Stimulated activated naive CD8-positive, alpha-beta T cell treated with anti-CD3 and anti-CD28 coated beads, Interleukin-15, amount 100 ng/mL, for 72 hours (primary cell): ENCODE results near the gene MOB2.

Experiments
- ATAC-seq: fragments of 150-1000 bp; cut with Tn5 transposase; 2 replicates; pipeline ENCODE4 v1.10.0; 2021; ENCODE audit warnings: mild to moderate bottlenecking, moderate library complexity
- DNase-seq, 2 donors: peaks; one replicate each; pipeline ENCODE4 v3.0.0; 2021 to 2022
- H3K27ac Mint-ChIP-seq, 2 donors: one replicate each; pipeline ENCODE4 v1.8.0; 2022; ENCODE audit warnings: mild to moderate bottlenecking in 2 of 2, mixed read lengths in 2 of 2, moderate library complexity in 2 of 2
- H3K27me3 Mint-ChIP-seq: one replicate; pipeline ENCODE4 v1.8.0; 2022; ENCODE audit warnings: mixed read lengths
- H3K4me1 Mint-ChIP-seq: one replicate; pipeline ENCODE4 v1.8.0; 2022; ENCODE audit warnings: mild to moderate bottlenecking, mixed read lengths
- H3K4me3 Mint-ChIP-seq, 2 donors: one replicate each; pipeline ENCODE4 v1.8.0; 2022; ENCODE audit warnings: mild to moderate bottlenecking in 2 of 2, mixed read lengths in 2 of 2, moderate library complexity in 1 of 2
- H3K9me3 Mint-ChIP-seq, 2 donors: one replicate each; pipeline ENCODE4 v1.8.0; 2022; ENCODE audit warnings: mixed read lengths in 2 of 2

MOB2 gene

DNA sequence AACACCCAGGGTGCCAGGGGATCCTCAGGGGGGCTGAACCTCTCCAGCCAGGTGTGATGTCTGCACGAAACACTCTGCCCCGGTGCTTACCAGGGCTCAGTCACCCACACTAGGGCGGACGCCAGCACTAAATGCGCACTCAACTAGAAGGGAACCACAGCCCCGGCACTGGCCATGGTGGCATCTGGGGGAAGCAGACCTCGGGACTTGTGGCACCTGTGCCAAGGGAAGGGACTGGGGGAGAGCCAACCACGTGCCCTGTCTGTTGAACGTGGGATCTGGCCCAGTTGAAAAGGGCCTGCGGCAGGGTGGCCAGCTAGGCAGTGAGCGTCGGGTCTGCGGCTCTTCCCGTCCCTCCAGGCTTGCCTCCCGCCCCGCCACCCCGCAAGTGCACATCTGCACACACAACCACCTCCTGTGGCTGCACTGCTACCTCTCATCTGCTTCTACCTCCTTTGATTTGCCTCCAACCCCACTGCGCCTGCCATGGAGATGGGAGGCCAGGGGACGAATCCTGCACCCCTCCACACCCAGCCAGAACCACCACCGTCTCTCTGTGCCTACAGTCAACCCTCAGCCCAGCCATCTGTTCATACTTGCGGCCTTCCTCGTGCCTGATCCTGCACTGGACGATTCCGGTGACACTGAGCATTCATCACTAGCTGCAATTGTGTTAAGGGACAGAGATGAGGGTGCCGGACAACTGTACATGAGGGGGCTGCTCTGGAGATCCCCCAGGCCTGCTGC, 15.0 kb upstream of the MOB2 start:
- no peaks in the 10 kb centered on the region for H3K27me3 Mint-ChIP-seq
- peaks cover 69% of the 10 kb centered on the region for H3K4me1 Mint-ChIP-seq
- no peak for ATAC-seq
- H3K4me3 Mint-ChIP-seq = no peak overlapping the region
- no peak for DNase-seq
- peak overlapping the region in 1 of 2 donors; percentile 76 for H3K27ac Mint-ChIP-seq
- H3K9me3 Mint-ChIP-seq = no peaks in the 10 kb centered on the region

DNA sequence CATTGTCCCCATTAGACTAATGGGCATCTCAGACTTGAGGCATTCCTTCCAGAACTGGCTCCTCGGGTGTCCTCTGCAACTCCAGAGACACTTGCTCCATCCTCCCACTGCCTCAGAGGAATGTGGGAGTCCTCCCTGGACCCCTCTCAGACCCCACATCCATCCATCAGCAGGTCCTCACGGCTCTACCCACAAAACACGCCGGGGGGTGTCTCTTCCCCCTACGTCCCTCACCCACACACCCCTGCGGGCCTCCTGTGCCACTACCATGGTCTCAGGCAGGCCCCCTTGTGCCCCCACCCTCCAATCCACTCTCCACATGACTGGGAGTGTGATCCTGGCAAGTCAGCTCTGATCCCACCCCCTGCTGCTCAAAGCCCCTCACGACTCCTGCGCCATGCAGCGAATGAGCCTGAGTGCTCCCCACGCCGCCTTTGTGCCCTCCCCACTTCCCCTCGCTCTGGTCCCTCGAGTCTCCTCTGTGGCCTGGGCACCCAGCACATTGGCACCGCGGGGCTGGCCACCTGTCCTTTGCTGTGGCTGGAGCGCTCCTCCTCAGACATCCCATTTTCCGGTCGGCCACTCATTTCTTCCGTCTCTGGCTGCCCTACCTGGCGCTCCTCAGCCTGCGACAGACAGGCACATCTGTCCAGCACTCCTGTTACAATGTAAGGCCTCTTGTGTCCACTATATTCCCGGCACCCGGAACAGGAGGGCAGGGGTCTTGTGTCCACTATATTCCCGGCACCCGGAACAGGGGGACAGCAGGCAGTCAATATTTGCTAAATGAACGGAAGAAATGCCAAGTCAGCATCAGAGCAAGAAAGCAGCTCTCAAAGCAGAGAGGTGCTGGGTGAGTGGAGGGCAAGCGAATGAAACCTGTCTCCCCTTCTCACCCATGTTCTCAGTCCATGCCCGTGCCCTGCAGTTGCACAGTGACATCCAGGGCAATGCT, 14.2 kb upstream of the MOB2 start:
- Mint-ChIP-seq H3K4me3 (no peak overlapping the region), H3K27me3 (no peaks in the 10 kb centered on the region), H3K4me1 (peaks cover 73% of the 10 kb centered on the region), H3K9me3 (no peaks in the 10 kb centered on the region), H3K27ac (no peak overlapping the region)
- no peak for ATAC-seq
- no peak for DNase-seq

DNA sequence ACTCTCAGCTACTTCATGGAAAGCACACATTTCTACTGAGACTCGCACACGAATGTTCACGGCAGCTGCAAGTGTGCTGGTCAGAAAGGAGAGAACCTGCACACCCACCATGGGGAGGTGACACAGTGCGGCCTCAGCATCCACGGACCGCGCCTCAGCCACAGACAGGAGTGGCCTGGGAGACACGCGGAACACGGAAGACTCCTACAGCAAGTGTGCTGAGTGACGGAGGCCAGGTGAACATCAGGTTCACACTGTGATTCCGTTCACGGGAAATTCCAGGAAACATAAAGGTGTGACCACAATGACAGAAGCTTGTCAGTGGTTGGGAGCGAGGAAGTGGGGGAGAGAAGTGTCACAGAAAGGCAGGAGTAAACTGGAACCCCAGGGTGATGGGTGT, 13.3 kb upstream of the MOB2 start:
- H3K27me3 Mint-ChIP-seq = no peaks in the 10 kb centered on the region
- DNase-seq = no peak
- H3K9me3 Mint-ChIP-seq = no peaks in the 10 kb centered on the region
- peaks cover 73% of the 10 kb centered on the region for H3K4me1 Mint-ChIP-seq
- no peak for ATAC-seq
- no peak overlapping the region for H3K4me3 Mint-ChIP-seq
- H3K27ac Mint-ChIP-seq = no peak overlapping the region

DNA sequence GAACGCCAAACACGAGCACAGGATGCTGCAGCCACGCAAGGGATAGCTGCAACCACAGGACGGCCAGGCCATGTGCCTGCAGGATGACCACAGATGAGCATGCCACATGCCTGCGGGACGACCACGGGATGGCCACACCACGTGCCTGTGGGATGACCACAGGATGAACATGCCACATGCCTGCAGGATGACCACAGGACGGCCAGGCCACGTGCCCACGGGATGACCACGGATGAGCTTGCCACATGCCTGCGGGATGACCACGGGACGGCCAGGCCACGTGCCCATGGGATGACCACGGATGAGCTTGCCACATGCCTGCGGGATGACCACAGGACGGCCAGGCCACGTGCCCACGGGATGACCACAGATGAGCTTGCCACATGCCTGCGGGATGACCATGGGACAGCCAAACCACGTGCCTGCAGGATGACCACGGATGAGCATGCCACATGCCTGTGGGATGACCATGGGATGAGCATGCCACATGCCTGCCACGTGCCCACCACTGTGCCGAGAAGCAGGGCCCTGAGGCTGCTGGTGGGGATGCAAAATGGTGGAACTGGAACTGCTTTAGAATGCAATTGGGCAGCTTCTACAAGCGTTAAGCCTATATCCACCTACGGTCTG, 12.8 kb upstream of the MOB2 start:
- Mint-ChIP-seq H3K27ac (no peak overlapping the region), H3K4me1 (peaks cover 73% of the 10 kb centered on the region)
- no peak for DNase-seq

DNA sequence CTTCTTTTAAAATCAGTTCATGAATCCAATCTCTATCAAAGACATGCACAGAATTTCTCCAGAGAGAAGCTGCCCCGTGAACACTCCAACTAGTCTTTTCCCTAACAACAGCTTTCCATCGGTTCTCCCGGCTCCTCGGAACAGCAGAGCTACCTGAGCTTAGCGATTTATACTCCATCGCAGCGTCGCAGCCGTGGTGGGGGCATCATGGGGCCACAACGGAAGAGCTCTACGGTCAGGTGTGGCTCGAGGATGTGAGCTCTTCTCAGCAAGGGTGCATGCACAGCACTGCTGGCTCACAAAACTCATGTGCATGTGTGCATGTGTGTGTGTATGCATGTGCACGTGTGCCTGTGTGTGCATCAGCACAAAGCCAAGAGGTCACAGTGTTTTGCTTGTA, 11.7 kb upstream of the MOB2 start:
- DNase-seq (no peak), ATAC-seq (no peak)
- Mint-ChIP-seq H3K9me3 (no peaks in the 10 kb centered on the region), H3K27me3 (no peaks in the 10 kb centered on the region), H3K4me3 (no peak overlapping the region), H3K27ac (no peak overlapping the region), H3K4me1 (peaks cover 72% of the 10 kb centered on the region)

More for the DNA sequence above, 12.8 kb upstream of the MOB2 start:
- ATAC-seq = no peak
- Mint-ChIP-seq H3K4me3 (no peak overlapping the region), H3K27me3 (no peaks in the 10 kb centered on the region), H3K9me3 (no peaks in the 10 kb centered on the region)

DNA sequence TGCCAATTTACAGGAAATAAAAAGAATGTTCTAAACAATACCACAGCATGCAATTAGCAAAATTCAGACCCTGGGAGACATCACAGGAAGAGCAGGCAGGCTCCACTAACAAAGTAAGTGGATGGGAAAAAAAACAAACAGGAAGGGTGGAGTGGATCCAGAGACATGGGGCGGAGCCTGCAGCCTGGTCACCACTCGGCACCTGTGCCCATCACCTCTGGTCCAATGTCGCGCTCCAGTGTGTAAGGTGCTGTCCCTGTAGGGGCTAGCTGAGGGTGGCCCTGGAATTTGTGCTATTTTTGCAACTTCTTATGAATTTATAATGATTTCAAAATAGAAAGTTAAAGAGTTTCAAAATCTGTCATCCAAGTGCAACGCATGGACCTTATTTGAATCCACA, 11.0 kb upstream of the MOB2 start:
- Mint-ChIP-seq H3K27ac (peak overlapping the region in 1 of 2 donors; percentile 2), H3K9me3 (no peaks in the 10 kb centered on the region), H3K4me3 (no peak overlapping the region), H3K4me1 (peaks cover 71% of the 10 kb centered on the region), H3K27me3 (no peaks in the 10 kb centered on the region)
- no peak for ATAC-seq
- DNase-seq = no peak

DNA sequence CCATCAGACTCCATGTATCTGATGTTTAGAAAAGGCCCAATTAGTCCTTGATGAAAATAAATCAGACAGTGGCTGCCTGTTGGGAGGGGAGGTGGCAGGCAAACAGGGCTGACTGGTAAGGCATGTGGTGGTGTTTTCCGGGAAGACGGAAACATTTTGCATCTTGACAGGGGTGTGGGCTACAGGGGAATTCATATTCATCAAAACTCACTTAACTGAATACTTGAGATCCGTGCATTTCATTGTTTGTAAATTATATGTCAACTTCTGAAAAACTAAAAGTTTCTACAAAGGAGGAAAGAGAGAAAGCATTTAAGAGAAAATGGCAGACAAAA, 10.1 kb upstream of the MOB2 start:
- Mint-ChIP-seq H3K4me1 (peaks cover 72% of the 10 kb centered on the region), H3K27ac (no peak overlapping the region), H3K27me3 (no peaks in the 10 kb centered on the region), H3K9me3 (no peaks in the 10 kb centered on the region), H3K4me3 (no peak overlapping the region)
- no peak for ATAC-seq
- no peak for DNase-seq

DNA sequence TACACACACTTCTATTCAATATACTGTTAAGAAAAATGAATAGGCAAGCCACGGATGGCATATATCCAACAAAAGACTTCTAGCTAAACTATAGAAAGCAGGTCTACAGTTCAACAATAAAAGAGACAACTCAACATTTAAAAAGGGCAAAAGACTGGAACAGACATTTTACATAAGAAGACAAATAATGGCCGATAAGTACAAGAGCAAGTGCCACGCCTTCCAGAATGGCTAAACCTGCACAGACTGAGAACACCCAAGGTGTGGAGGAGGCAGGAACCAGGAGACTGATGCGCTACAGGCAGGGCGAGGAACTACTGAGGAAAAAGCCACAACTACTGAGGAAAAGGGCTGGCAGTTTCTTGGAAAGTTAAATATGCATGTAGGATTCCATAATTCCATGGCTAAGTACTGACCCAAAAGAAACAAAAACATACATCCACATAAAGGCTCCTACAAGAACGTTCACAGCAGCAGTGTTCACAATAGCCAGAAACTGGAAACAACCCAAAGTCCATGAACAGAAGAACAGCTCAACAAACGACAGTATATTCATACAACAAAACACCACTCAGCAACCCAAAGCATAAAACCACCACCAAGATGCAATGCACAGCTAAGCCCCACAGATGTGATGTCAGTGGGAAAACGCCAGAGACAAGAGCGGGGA, 9.6 kb upstream of the MOB2 start:
- ATAC-seq (no peak), DNase-seq (no peak)
- Mint-ChIP-seq H3K27ac (no peak overlapping the region), H3K4me1 (peaks cover 69% of the 10 kb centered on the region), H3K9me3 (no peaks in the 10 kb centered on the region), H3K27me3 (no peaks in the 10 kb centered on the region), H3K4me3 (no peak overlapping the region)

DNA sequence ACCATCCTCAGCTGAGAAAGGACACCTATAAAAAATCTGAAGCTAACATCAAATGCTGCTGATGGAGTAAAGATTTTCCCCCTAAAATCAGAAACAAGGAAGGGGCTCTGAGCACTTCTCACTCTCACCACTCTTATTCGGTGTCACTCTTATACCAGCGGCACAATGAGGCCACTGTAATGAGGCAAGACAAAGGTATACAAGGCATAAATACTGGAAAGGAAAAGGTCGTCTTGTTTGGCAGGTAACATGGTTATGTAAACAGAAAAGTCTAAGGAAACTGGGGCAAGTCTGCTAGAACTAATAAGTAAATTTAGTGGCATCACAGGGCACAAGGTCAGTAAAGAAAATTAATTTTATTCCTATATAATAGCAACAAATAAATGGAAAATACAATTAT, 8.1 kb upstream of the MOB2 start:
- Mint-ChIP-seq H3K27me3 (no peaks in the 10 kb centered on the region), H3K27ac (no peak overlapping the region), H3K9me3 (no peaks in the 10 kb centered on the region), H3K4me1 (peaks cover 54% of the 10 kb centered on the region), H3K4me3 (no peak overlapping the region)
- DNase-seq (no peak), ATAC-seq (no peak)

DNA sequence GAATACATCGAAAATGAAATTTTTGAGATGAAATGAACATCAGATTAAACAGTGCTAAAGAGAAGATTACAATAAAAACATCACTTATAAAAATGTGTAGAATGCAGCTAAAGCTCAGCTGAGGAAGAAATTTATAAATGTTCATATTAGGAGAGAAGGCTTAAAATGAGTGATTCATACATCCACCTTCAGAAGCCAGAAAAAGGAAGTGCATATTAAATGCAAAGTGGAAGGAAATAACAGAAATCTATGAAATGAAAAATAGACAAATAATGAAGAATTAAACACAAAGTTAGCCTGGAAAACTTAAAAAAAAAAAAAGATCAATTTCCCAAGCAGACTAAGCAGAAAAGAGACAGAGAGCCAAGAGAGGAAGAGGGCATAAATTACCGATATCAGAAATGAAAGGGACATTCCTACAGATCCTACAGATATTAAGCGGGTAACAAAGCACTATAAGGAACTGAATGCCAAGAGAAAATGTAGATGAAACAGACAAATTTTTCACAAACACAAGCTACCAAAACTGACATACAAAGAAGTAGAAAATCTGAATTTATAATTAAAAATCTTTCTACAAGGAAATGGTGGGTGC, 7.2 kb upstream of the MOB2 start:
- no peak for ATAC-seq
- H3K4me3 Mint-ChIP-seq = no peak overlapping the region
- H3K27ac Mint-ChIP-seq = no peak overlapping the region
- no peaks in the 10 kb centered on the region for H3K9me3 Mint-ChIP-seq
- H3K4me1 Mint-ChIP-seq = peaks cover 50% of the 10 kb centered on the region
- no peak for DNase-seq
- H3K27me3 Mint-ChIP-seq = no peaks in the 10 kb centered on the region

DNA sequence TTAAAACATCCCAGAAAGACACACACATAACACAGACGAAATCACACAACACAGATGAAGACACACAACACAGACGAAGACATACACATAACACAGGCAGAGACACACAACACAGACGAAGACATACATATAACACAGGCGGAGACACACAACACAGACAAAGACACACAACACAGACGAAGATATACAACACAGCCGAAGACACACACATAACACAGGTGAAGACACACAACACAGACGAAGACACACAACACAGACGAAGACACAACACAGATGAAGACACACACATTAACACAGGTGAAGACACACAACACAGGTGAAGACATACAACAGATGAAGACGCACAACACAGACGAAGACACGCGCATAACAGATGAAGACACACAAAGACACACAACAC, 4.8 kb upstream of the MOB2 start:
- DNase-seq (no peak), ATAC-seq (no peak)
- no peak overlapping the region for H3K27ac Mint-ChIP-seq
- no peaks in the 10 kb centered on the region for H3K9me3 Mint-ChIP-seq
- H3K4me1 Mint-ChIP-seq = peaks cover 45% of the 10 kb centered on the region
- no peaks in the 10 kb centered on the region for H3K27me3 Mint-ChIP-seq
- no peak overlapping the region for H3K4me3 Mint-ChIP-seq

DNA sequence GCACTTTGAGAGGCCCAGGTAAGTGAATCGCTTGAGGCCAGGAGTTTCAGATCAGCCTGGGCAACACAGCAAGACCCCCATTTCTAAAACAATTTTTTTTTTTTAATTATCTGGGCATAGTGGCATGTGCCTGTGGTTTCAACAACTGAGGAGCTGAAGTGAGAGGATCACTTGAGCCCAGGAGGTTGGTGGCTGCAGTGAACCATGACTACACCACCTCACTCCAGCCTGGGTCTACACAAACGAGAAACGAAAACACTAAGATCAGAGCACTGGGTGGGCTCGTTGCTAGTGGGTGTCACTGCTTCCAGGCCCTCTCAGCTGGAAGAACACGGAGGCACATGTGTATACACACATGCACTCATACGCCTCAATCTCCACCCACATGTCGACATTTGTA, 4.1 kb upstream of the MOB2 start:
- Mint-ChIP-seq H3K9me3 (no peaks in the 10 kb centered on the region), H3K4me3 (no peak overlapping the region), H3K4me1 (peaks cover 46% of the 10 kb centered on the region), H3K27me3 (no peaks in the 10 kb centered on the region), H3K27ac (no peak overlapping the region)
- no peak for ATAC-seq
- no peak for DNase-seq

DNA sequence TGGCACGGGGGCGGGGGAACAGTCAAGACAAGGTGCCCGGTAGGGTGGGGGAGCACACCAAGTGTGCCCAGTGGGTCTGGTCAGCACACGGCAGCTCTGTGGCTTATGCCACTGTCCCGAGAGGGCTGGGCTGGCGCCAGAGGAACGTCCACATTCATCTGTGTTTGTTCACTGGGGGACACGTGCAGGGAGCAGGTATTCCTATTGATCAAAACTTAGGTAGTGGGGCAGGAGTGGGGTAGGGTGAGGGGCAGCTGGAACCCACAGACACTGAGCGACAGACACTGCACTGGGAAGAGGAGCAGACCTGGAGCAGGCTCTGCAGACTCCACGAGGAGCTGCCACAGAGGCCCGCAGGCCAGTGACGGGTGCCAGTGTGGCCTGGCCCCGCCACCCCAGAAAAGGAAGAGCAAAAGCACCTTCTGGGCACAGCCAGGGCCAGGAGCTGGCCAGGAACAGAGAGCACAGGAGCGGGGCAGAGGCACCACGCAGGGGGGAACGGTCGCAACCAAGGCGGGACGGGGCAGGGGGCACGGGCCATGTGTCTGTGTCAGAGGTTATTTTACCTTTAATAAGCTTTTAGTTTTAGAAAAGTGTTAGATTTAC, 2.1 kb upstream of the MOB2 start:
- Mint-ChIP-seq H3K27ac (no peak overlapping the region), H3K4me3 (no peak overlapping the region), H3K4me1 (peaks cover 53% of the 10 kb centered on the region), H3K9me3 (no peaks in the 10 kb centered on the region), H3K27me3 (no peaks in the 10 kb centered on the region)
- DNase-seq = no peak
- ATAC-seq = no peak

DNA sequence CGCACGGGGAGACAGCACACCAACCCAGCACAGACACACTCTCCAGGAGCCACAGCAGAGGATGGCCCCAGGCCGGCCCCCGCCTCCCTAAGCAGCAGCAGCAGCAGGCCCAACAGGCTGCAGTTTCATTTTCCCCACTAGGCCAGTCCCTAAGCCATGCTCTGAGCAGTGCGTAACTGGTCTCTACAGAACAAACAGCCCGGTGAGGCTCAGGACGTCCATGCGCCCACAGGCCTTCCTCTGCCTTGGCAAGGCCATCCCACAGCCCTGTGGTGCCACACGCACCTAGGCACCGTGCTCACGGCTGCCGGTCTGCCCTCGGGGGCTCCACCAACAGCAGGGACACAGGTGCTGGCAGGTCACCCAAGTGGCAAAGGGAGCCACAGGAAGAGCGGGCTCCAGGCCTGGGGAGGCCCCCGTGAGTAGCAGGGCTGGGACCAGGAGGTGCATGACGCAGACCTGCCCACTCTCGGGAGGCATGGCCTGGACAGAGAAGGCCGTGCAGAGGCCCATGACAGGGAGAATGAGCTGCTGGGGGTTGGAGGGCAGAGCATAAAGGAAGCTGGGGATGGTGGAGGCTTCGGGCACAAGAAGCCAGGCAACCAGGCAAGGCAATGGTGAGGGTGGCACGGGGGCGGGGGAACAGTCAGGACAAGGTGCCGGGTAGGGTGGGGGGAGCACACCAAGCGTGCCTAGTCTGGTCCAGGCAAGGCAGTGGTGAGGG, 1.4 kb upstream of the MOB2 start:
- Mint-ChIP-seq H3K27ac (peak overlapping the region in 1 of 2 donors; percentile 79), H3K9me3 (no peaks in the 10 kb centered on the region), H3K4me3 (no peak overlapping the region), H3K27me3 (no peaks in the 10 kb centered on the region), H3K4me1 (peaks cover 54% of the 10 kb centered on the region)
- ATAC-seq (no peak), DNase-seq (no peak)
